CD14-positive monocyte (primary cell): Measurements from ENCODE around the gene VAX1. TPM values are rescaled to one million over a fixed set of nuclear protein-coding genes. Genes with fewer than 3 reads are reported as not detected.

Experiments
- DNase-seq, 3 donors: peaks; one replicate each; pipeline ENCODE4 v3.0.0-alpha.2; 2011 to 2022
- H2AFZ ChIP-seq: 2 replicates; pipeline ENCODE4 v1.6.0; 2012; ENCODE audit warnings: mild to moderate bottlenecking, low read depth, low read length, inconsistent platforms; ENCODE audit not compliant: insufficient read depth, poor library complexity, severe bottlenecking
- H3K27ac ChIP-seq, 2 donors: 1 replicate in 1 of 2; 2 replicates in 1 of 2; pipeline ENCODE4 v1.5.1; 2012 to 2013; ENCODE audit warnings: low read length in 2 of 2, control low read depth in 1 of 2, inconsistent platforms in 1 of 2, low read depth in 1 of 2, mild to moderate bottlenecking in 1 of 2
- H3K27me3 ChIP-seq, 2 donors: one replicate each; pipeline versions ENCODE4 v1.6.0 to v1.6.1; 2011 to 2013; ENCODE audit warnings: low read length in 2 of 2; ENCODE audit not compliant: control insufficient read depth in 2 of 2, insufficient read depth in 2 of 2
- H3K36me3 ChIP-seq, 2 donors: replicated peaks in 1 of 2; 1 replicate in 1 of 2; 2 replicates in 1 of 2; pipeline versions ENCODE4 v1.5.1 to v1.6.1; 2012 to 2013; ENCODE audit warnings: low read length in 2 of 2, control low read depth in 1 of 2, inconsistent platforms in 1 of 2, mild to moderate bottlenecking in 1 of 2; ENCODE audit not compliant: insufficient read depth in 2 of 2, control insufficient read depth in 1 of 2
- H3K4me1 ChIP-seq, 2 donors: 1 replicate in 1 of 2; 2 replicates in 1 of 2; pipeline versions ENCODE4 v1.5.1 to v1.6.1; 2012 to 2013; ENCODE audit warnings: low read length in 2 of 2, control low read depth in 1 of 2, inconsistent platforms in 1 of 2, mild to moderate bottlenecking in 1 of 2, moderate library complexity in 1 of 2; ENCODE audit not compliant: insufficient read depth in 2 of 2, control insufficient read depth in 1 of 2
- H3K4me2 ChIP-seq: replicated peaks from 2 replicates; pipeline ENCODE3; 2012; ENCODE audit warnings: low read length, moderate library complexity, mild to moderate bottlenecking; ENCODE audit not compliant: poor library complexity, severe bottlenecking; ENCODE audit errors: extremely low read depth
- H3K4me3 ChIP-seq, 3 experiments: fragments of 200-600 bp in 1 of 3; sonication (generic) in 1 of 3; replicated peaks in 1 of 3; 1 replicate in 2 of 3; 2 replicates in 1 of 3; pipeline ENCODE4 v1.5.1; 2011 to 2013; ENCODE audit warnings: low read length in 3 of 3, mild to moderate bottlenecking in 3 of 3, control low read depth in 2 of 3, low read depth in 2 of 3, inconsistent platforms in 1 of 3, moderate library complexity in 1 of 3
- H3K79me2 ChIP-seq: 2 replicates; pipeline ENCODE4 v1.6.0; 2012; ENCODE audit warnings: mild to moderate bottlenecking, control low read depth, inconsistent platforms, low read length, moderate library complexity; ENCODE audit not compliant: insufficient read depth
- H3K9ac ChIP-seq: 2 replicates; pipeline ENCODE4 v1.6.0; 2017; ENCODE audit warnings: low read length, mild to moderate bottlenecking; ENCODE audit not compliant: insufficient read depth, poor library complexity, severe bottlenecking
- H3K9me3 ChIP-seq, 2 donors: replicated peaks in 1 of 2; 1 replicate in 1 of 2; 2 replicates in 1 of 2; pipeline versions ENCODE4 v1.5.1 to v1.6.1; 2012 to 2013; ENCODE audit warnings: low read length in 2 of 2, control low read depth in 1 of 2; ENCODE audit not compliant: control insufficient read depth in 1 of 2, insufficient read depth in 1 of 2
- H4K20me1 ChIP-seq: 2 replicates; pipeline ENCODE4 v1.6.0; 2012; ENCODE audit warnings: mild to moderate bottlenecking, low read length, control low read depth, moderate library complexity; ENCODE audit not compliant: insufficient read depth
- H3K27ac Mint-ChIP-seq, 7 donors: one replicate each; pipeline ENCODE4 v1.8.0; 2020; ENCODE audit warnings: mild to moderate bottlenecking in 7 of 7, mixed read lengths in 7 of 7, moderate library complexity in 6 of 7, inconsistent platforms in 2 of 7
- H3K27me3 Mint-ChIP-seq, 3 donors: one replicate each; pipeline ENCODE4 v1.8.0; 2021 to 2022; ENCODE audit warnings: low read depth in 3 of 3, mild to moderate bottlenecking in 3 of 3, mixed read lengths in 3 of 3, moderate library complexity in 3 of 3, inconsistent platforms in 1 of 3
- H3K36me3 Mint-ChIP-seq, 2 donors: one replicate each; pipeline ENCODE4 v1.8.0; 2020; ENCODE audit warnings: mixed read lengths in 2 of 2, inconsistent platforms in 1 of 2, mild to moderate bottlenecking in 1 of 2
- H3K4me1 Mint-ChIP-seq: one replicate; pipeline ENCODE4 v1.8.0; 2020; ENCODE audit warnings: mild to moderate bottlenecking, mixed read lengths
- H3K4me3 Mint-ChIP-seq, 2 donors: one replicate each; pipeline ENCODE4 v1.8.0; 2020; ENCODE audit warnings: mild to moderate bottlenecking in 2 of 2, mixed read lengths in 2 of 2, moderate library complexity in 1 of 2
- H3K9me3 Mint-ChIP-seq, 7 donors: one replicate each; pipeline ENCODE4 v1.8.0; 2020 to 2022; ENCODE audit warnings: mixed read lengths in 7 of 7, mild to moderate bottlenecking in 6 of 7, moderate library complexity in 6 of 7, inconsistent platforms in 2 of 7
- WGBS: methylation state at CpG from one replicate; pipeline ENCODE4 v1.1.5; 2013; ENCODE audit warnings: missing lambda C conversion rate; ENCODE audit not compliant: insufficient coverage; 5-methylcytosine and 5-hydroxymethylcytosine counted together
- intact Hi-C, 2 donors: fragments of 100-400 bp; cut with micrococcal nuclease; formaldehyde crosslinking; loops; one replicate each; pipeline versions ENCODE4 v1.15.0 to v1.15.1; 2023
- polyA plus RNA-seq, 3 donors: library from polyadenylated mRNA; depleted of rRNA in 1 of 3; unstranded in 2 of 3; stranded (reverse) in 1 of 3; fragments of 300-500 nt in 2 of 3; fragments of >200 nt in 1 of 3; fragmentation: Illumina TruSeq in 2 of 3; gene quantifications; 1 replicate in 2 of 3; 2 replicates in 1 of 3; pipeline ENCODE4 v1.2.3, GENCODE V29; 2012 to 2021
- TF ChIP-seq, protein P1 (sequence below): fragments of 200-600 bp; IDR thresholded peaks from one replicate; pipeline ENCODE4 v1.8.0; 2022; ENCODE audit warnings: antibody characterized with exemption, mild to moderate bottlenecking

VAX1 gene
- polyA plus RNA-seq, 3 donors = not detected

DNA sequence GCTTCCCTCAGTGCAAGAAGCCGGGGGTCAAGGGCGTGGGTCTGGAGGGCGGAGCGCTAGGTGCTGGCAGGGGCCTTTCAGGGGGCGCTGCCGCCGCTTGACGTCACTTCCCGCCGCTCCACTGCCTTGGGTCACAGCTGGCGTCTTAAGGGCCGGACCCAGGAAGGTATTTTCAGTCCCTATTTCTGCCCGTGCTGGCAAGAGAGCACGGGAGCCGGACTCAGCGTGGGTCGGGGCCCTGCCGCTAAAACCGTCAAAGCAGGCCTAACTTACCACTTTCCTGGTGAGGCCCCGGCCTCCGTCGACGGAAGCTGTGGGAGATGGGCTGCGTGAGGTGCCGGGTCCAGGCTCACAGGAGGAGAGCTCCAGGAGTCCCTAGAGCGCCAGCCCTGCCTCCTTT lies 12.0 kb downstream of the VAX1 start:
- Mint-ChIP-seq H3K9me3 (peaks cover 0 to 13% (median 4%) of the 10 kb centered on the region in 7 donors), H3K27me3 (peaks cover 50 to 72% (median 52%) of the 10 kb centered on the region in 3 donors)
- 85% methylated on average over 21 of the region's 26 CpGs for WGBS

DNA sequence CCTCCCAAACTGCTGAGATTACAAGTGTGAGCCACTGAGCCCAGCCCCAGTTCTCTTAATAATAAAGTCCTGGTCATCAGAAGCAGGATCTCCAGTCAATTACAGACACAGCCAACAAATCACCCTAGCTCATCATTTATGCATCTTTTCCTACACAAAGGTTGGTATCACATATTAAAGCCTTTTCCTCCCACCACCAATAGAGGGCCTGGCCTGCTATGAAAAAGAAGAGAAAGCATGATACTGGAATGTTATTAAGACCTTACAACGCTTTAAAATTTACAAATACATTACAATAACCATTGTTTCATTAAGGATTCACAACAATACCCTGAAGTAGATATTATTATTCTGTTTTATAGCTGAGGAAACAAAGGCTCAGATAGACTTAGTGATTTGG lies 25.9 kb downstream of the VAX1 start:
- H3K27ac ChIP-seq = no peak overlapping the region
- peaks cover 0 to 3% (median 0%) of the 10 kb centered on the region in 7 donors for H3K9me3 Mint-ChIP-seq
- H3K27me3 Mint-ChIP-seq = peaks cover 25 to 41% (median 29%) of the 10 kb centered on the region in 3 donors
- H3K9me3 ChIP-seq = no peaks in the 10 kb centered on the region
- H3K4me1 ChIP-seq = no peaks in the 10 kb centered on the region
- H3K79me2 ChIP-seq = no peaks in the 10 kb centered on the region
- H3K4me2 ChIP-seq = no peak overlapping the region
- H3K27me3 ChIP-seq = peaks cover 12 to 23% of the 10 kb centered on the region in 2 donors
- no peaks in the 10 kb centered on the region for H3K36me3 Mint-ChIP-seq
- H2AFZ ChIP-seq = no peak overlapping the region
- no peak overlapping the region for H3K9ac ChIP-seq
- H3K27ac Mint-ChIP-seq = no peak overlapping the region
- no peaks in the 10 kb centered on the region for H3K36me3 ChIP-seq
- peaks cover 3% of the 10 kb centered on the region for H3K4me1 Mint-ChIP-seq
- no peak overlapping the region for H3K4me3 Mint-ChIP-seq
- intact Hi-C loops = no loop called here
- H3K4me3 ChIP-seq = no peak overlapping the region
- TF ChIP-seq, protein P1, sequence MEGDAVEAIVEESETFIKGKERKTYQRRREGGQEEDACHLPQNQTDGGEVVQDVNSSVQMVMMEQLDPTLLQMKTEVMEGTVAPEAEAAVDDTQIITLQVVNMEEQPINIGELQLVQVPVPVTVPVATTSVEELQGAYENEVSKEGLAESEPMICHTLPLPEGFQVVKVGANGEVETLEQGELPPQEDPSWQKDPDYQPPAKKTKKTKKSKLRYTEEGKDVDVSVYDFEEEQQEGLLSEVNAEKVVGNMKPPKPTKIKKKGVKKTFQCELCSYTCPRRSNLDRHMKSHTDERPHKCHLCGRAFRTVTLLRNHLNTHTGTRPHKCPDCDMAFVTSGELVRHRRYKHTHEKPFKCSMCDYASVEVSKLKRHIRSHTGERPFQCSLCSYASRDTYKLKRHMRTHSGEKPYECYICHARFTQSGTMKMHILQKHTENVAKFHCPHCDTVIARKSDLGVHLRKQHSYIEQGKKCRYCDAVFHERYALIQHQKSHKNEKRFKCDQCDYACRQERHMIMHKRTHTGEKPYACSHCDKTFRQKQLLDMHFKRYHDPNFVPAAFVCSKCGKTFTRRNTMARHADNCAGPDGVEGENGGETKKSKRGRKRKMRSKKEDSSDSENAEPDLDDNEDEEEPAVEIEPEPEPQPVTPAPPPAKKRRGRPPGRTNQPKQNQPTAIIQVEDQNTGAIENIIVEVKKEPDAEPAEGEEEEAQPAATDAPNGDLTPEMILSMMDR = no peak
- DNase-seq = no peak
- WGBS = no CpG with 5 or more reads among the region's 1 CpG
- H4K20me1 ChIP-seq = no peaks in the 10 kb centered on the region

More for the DNA sequence above, 12.0 kb downstream of the VAX1 start:
- peaks cover 2% of the 10 kb centered on the region for H3K4me1 Mint-ChIP-seq
- no peak overlapping the region for H3K4me3 ChIP-seq
- H3K4me2 ChIP-seq = no peak overlapping the region
- H3K27me3 ChIP-seq = peaks cover 45 to 60% of the 10 kb centered on the region in 2 donors
- no peak overlapping the region for H3K9ac ChIP-seq
- TF ChIP-seq, protein P1 = no peak
- H3K9me3 ChIP-seq = peaks cover 0 to 9% of the 10 kb centered on the region in 2 donors
- H3K27ac Mint-ChIP-seq = no peak overlapping the region
- no peak overlapping the region for H2AFZ ChIP-seq
- intact Hi-C loops = no loop called here
- H3K27ac ChIP-seq = no peak overlapping the region
- H3K36me3 Mint-ChIP-seq = peaks cover 0 to 3% of the 10 kb centered on the region in 2 donors
- no peaks in the 10 kb centered on the region for H3K79me2 ChIP-seq
- peaks cover 0 to under 1% of the 10 kb centered on the region in 2 donors for H3K4me1 ChIP-seq
- no peaks in the 10 kb centered on the region for H3K36me3 ChIP-seq
- H4K20me1 ChIP-seq = no peaks in the 10 kb centered on the region
- DNase-seq = no peak
- H3K4me3 Mint-ChIP-seq = peak overlapping the region in 1 of 2 donors; percentile 26
